Nucleus accumbens (tissue), 56 donors: ENCODE measurements around the gene TAP2.

ENCODE experiments used
- DNase-seq, 56 donors: peaks; one replicate each; lab custom pipeline; 2025; lab: John Stamatoyannopoulos, UW

TAP2 gene

DNA sequence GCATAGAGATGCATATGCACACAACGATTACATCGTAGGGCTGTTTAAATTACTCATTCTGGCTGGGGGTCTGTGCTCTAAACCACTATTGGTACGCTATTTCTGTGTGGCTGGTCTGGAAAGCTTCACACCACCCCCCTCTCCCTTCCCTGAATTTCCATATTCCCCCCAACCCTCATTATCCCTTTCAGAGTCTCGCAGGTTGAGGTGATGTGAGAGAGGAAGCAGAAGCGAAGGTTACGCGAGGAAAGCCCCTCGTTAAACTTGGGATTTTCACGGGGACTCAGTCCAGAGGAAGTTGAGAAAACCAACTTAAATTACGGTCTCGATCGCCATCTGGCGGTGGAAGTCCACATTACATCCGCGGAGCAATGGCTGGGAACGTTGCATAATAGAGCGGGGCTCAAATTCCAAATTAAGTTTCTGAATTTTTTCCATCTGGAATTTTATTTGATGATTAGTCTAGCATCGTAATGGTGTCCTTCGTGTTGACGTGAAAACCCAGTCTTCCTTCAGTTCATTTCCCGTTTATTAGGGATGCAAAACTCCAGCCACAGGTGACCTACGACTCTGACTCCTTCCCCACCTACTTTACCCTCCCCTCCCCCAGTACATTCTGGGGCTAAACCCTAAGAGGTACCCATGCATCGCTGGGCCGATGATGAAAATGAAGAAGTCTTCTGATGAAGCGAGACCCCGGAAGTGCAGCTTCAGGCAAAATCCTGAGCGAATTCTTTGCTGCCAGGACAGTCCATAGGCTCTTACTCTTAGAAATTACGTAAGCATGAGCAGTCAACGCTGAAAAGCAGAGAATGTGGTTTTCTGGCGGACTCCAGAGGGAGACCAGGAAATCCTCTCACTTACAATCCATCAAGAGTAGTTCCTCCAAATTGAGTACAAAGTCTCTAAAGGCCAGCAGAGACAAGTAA lies 41.4 kb downstream of the TAP2 start:
- peak in 47 of 56 donors; percentile 3 to 85 (median 35) for DNase-seq

- DNase-seq = no peak
These were observed 44.0 kb downstream of the TAP2 start for GRCh38 chr6:32794510-32794909.

GRCh38 chr6:32792901-32793435 lies 45.6 kb downstream of the TAP2 start:
- no peak for DNase-seq

DNA sequence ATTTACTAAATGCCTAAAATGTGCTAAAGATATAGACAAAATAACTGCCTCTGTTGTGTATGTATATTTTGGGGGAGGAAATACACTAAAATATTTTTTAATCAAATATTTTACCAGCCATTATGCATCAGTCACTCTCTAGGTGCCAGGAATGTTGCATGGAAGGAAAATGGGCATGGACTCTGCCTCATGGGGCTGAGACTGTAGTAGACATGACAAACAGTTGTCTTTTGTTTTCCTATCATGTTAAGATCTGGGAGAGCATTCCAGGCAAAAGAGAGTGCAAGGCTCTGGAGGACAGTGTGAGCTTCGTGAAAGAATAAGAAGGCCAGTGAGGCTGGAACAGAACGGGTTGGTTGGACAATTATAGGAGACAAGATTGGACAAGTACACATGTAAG lies 48.2 kb downstream of the TAP2 start:
- DNase-seq = no peak
